Central memory CD4-positive, alpha-beta T cell (primary cell): ENCODE results near the gene KCNK13.
"Not testable (repeated sequence)": the region's sequence is repeated elsewhere in the genome, so short reads cannot be mapped to it uniquely, and the experiment has no call there.

ENCODE experiments used
- DNase-seq: peaks from one replicate; pipeline ENCODE4 v3.0.0; 2022
- total RNA-seq, 3 experiments: gene quantifications; one replicate each; lab custom pipeline; 2026; lab: John Stamatoyannopoulos, UW

The KCNK13 gene
- total RNA-seq: 0 to 0.04 (median 0) reads per million in 3 experiments

DNA sequence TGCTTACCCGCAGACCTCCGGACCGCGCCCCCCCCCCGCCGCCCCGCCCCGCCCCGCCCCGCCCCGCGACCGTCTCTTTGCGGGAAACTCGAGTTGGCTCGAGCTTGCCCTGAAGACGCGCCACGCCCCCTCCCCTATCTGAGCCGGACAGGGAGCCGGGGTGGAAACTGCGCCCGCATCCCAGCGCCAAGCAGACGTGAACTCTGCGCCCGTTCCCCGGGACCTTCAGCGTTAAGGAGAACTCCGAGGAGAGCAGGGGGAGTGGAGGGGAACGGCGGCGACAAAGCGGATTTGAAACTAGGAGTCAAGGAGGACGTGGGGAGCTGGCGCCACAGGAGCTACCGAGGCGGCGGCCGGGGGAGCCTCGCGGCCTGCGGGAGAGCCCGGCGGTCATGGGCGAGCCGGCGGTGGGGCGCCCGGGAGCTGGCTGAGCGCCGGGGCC, at the start of gene KCNK13:
Gene KCNK13, plus strand, starts transcription at position 310 of the 442 bp plus-strand sequence. CDS start 212 bp downstream, outside the sequence.
- no peak for DNase-seq

DNA sequence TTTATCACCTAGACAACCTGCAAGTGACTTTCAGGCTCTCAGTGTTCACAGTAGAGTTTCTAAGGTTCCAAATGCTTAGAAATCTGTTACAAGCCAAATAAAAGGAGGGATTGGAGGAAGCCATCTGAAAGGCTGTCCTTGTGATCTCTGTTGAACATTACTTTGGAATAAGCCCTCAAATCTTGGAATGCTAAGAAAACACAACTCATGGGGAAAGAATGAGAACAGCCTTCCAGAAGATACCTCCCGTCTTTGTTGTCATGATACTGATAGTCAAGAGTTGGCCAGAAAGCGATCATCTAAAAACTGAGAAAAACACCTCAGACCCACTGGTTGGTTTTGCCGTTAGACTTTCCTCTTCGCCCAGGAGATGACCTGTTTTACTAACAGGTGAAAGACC, 44.4 kb upstream of the KCNK13 start:
- no peak for DNase-seq

DNA sequence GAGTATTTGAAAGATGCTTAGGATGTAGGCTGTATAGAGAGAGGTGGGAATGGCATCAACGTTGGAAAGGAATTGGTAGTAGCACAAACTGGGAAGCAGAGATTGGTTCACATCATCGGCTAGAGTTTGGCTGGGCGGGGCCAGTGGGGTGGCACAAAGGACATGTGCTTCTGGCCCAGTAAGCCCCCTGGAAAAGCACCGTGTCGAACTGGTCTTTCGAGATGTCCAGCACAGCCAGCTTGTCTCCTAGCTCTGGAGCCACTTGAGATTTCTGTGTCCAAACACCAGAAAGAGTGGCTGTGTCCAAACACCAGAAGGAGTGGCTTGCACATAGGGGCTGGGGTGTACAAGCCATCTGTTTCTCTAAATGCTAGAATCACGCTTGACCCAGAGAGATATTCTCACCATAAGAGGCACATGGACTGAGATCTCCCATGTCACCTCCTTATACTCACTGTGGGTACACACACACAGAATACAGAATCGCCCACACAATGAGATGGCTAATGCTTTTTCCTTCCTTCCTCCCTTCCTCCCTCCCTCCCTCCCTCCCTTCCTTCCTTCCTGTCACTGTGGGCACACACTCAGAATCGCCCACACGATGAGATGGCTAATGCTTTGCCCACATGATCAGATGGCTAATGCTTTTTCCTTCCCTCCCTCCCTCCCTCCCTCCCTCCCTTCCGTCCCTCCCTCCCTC, 41.8 kb upstream of the KCNK13 start:
- DNase-seq: no peak

DNA sequence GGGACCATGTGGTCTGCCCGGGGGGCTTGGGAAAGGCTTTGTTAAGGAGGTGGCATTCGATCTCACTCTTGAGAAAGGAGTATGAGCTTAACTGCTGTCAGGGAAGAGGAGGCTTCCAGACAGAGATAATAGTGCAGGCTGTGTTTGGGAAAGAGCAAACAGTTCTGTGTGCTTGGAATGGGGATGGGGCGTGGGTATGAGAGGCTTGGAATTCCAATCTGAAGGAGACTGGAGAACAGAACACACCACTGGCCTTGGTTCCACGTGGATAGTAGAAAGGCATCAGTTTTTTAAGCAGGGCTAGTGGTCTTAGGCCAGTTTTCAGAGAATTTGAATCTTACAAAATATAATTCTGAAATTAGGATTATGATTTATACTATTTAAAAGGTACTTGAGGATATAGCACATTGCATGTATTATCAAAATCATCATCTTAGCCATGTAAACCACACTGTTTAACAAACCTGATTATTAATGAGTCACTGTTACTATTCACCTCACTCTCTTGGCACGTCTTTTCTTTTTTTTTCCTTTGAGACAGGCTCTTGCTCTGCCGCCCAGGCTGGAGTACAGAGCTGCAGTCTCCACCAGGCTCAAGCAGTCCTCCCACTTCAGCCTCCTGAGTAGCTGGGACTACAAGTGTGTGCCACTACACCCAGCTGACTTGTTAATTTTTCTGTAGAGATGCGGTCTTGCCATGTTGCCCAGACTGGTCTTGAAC, 38.5 kb upstream of the KCNK13 start:
- no peak for DNase-seq

DNA sequence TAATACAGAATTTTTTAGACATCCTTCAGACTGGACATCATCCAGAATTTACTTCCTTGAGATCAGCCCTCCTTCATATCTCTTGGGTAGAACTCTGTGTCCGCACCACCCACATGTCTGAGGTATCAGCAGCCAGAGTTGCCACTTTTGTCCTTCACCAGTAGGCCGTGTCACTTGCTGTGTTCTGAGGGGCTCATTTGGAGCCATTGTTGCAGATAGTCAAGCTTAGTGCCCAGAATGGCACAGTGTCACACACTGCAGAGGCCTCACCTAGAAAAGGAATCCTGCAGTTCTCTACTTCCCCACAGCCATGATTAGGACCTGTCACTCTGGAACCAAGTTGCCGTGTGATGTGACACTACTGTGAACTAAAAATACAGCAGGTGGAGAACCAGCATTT, 36.9 kb upstream of the KCNK13 start:
- DNase-seq: no peak

DNA sequence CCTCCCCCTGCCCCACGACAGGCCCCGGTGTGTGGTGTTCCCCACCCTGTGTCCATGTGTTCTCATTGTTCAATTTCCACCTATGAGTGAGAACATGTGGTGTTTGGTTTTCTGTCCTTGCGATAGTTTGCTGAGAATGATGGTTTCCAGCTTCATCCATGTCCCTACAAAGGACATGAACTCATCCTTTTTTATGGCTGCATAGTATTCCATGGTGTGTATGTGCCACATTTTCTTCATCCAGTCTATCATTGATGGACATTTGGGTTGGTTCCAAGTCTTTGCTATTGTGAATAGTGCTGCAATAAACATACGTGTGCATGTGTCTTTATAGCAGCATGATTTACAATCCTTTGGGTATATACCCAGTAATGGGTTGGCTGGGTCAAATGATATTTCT, 35.2 kb upstream of the KCNK13 start:
- not testable (repeated sequence) for DNase-seq

DNA sequence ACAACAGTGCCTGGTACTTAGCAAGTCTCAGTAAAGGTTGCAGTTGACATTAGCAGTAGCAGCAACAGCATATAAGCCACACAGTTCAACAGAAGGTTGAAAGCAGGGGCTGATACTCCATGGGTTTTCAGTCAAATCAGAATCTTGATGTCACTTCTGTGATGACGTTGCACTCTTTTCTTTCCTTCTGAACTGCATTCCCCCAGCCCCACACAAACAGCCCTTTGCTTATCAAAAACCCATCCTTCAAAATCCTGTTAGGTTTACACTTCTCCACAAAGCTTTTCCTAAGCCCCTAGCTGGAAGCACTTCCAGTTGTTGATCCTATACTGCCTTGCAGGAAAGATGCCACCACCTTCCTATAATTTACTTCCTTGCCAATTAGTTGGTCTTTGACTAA, 34.0 kb upstream of the KCNK13 start:
- DNase-seq: no peak

DNA sequence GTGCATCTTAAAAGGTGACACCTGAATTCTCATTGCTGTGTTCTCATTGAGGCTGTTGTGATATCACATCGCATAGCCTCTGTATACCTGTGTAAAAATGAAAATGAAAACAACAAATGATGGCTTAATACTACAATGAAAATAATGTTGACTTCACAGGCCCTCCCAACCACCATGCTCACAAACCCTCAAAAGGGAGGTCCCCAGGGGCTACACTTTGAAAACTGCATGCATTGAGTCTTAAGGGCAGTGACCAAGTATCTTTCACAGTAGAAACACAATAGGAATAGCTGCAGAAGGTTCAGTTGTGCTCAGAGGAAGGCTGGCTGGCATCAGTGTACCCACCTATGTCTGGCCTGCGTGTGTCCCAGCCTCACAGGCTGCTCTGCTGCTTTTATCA, 27.6 kb upstream of the KCNK13 start:
- DNase-seq: no peak

DNA sequence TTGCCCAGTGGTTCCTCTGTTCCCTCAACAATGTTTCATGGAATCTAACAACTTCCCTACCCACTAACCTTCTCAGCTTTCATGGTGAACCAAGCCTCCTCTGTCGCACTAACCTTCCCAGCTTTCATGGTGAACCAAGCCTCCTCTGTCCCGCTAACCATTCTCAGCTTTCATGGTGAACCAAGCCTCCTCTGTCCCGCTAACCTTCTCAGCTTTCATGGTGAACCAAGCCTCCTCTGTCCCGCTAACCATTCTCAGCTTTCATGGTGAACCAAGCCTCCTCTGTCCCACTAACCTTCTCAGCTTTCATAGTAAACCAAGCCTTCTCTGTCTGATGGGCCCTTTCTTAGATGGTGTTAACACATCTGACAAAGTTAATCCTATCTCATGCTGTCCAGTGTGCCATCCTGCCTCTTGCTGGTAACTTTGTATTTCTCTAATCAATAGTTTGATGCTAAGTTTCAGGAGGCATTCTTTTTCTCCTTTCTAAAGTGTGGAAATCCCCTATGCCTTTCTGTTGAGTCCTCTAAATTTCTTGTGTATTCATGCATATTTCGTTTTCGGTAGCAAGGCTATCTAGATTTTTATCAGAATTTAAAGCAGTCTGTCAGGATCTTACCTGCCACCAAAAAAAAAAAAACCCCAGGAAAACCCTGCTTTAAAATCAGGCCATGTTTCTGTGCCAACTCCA, 26.8 kb upstream of the KCNK13 start:
- DNase-seq: no peak

DNA sequence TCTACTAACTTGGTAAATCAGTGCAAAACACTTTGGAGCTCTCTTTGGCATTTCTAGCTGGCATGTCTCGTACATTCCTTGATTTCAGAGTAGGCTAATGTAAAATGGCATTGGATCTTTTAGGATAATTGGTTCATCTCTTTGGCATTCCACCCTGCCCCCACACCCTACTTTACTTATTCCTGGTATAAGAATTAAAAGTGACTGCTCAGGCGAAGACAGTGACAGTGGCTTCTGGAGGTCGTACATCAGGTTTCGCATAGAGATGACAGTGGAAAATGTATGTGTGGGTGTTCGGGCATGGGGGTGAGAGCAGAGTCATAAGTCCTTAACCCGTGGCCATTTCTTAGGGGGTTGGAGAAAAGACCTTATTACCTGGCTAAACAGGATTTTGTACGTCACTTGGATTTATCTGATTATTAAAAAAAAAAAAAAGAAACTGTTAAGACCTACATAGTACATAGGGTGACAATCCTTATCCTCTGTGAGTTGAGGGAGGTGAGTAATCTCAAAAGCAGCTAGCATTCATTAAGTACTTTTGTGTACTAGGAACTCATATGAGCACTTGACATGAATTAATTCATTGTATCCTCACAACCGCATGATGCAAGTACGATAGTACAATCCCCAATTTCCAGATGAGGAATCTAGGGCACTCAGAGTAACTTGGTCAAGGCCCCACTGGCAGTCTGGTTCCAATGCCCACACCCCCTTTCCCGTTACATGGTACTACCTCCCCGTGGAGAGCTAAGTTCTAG, 22.4 kb upstream of the KCNK13 start:
- no peak for DNase-seq

DNA sequence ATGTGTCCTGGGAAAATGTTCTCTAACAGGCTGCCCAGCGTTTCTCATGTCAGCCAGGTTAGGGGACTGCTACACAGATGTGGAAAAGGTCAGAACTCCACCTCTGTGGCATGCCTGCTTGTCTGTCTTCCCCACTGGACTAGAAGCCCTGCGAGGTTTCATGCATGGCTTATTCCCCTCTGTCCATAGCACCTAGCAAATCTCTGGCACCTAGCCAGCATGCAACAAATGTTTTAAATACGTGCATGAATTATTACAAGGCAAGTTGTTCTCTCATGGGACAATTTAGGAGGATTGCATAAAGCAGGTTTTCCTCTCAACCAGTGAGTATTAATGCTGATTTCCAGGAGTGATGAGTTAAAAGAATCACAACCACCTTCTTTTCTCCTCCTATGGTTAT, 21.4 kb upstream of the KCNK13 start:
- DNase-seq: no peak

DNA sequence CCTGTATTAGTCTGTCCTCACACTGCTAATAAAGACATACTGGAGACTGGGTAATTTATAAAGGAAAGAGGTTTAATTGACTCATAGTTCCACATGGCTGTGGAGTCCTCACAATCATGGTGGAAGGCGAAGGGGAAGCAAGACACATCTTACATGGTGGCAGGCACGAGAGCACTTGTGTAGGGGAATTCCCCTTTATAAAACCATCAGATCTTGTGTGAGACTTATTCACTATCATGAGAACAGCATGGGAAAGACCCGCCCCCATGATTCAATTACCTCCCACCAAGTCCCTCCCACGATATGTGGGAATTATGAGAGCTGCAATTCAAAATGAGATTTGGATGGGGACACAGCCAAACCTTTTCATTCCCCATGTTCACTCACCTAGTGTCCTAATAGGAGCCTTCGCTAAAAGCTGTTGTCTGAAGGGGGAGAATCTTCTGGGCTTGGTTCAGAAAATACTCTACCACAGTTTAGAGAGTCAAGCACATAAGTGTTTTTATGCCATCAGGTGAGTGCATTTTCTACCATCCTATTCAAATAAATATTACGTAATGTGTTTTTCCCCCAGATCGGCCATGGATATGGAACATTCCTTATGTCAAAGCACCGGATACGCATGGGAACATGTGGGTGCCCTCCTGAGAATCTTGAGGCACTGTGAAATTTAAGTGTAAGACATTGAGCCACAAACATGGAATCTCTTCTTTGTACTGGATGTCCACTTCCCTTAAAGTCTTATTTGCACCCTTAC, 19.1 kb upstream of the KCNK13 start:
- no peak for DNase-seq

DNA sequence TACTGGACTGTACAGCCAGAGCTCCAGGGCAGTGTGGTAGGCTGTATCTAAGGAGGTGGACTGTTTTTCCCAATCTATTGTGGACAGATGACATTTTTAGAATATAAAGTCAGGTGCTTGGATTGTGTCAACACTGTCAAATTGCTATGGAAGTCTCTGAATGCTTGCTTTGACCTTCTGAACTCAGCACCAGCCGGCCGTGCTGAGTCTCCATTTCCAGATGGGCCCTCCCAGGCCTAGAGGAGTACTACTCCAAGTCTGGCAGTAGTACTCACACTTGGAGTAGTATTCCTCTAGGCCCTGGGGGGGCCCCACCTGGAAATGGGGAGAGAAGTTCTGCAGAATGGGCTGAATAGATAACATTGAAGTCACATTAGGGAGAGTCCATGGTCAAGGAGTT, 16.2 kb upstream of the KCNK13 start:
- DNase-seq: no peak

DNA sequence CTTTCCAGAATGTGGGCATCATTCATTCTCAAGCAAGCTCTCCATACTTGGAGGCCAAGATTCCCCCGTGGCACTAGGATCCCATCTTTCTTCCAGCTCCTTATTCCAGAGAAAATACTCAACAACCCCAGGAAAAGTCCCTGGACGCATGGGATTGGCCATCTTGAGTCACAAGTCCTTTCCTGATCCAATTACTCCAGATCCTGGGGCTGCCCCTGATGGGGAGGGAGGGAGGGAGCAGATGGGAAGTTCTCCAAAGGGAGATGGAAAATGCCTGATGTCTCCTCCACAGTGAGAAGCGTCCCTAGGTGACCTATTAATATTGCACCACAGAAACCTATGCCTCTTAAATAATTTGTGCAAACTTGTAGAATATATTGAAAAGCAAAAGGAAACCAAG, 12.4 kb upstream of the KCNK13 start:
- DNase-seq: no peak

DNA sequence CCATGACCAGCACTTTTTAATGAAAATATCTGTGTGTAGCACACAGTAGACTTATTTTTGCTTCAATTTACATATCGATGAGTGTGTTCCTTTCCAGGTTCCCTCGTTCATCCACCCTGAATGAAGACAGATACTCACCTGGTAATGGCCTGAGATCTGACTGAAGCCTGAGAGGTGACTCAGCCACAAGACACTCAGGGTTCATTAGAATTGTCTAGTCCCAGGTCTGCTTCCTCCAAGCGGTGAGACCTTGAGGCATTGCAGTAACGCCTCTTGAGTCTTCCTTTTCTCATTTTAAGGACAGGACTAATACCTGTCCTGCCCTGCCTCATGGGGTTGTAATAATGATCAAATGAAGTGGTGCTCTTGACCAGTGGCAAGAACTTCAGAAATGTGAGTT, 11.5 kb upstream of the KCNK13 start:
- no peak for DNase-seq

DNA sequence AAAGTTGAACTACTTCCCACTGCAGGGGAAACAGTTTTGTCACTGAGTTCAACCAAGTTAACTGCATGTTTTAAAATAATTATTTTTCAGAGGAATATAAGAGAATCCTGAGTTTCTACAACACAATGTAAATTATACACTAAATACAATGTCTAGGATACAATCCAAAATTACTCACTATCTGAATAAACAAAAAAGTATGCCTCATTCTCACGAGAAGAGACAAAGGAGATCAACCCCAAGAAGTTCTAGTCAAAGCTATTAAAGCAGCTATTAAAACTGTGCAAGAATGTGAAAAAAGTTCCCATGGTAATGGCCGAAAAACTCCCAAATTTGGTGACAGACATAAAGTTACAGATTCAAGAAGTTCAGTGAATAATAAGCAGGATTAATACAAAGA, 8.8 kb upstream of the KCNK13 start:
- no peak for DNase-seq

DNA sequence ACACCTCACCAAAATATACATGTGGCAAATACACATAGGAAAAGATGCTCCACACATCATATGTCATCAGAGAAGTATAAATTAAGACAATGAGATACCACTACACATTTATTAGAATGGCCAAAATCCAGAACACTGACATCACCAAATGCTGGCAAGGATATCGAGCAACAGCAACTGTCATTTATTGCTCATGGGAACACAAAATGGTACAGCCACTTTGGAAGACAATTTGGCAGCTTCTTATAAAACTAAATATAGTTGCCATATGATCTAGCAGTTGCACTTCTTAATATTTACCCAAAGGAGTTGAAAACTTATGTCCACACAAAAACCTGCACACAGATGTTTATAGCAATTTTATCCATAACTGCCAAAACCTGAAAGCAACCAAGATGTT, 7.0 kb upstream of the KCNK13 start:
- no peak for DNase-seq

DNA sequence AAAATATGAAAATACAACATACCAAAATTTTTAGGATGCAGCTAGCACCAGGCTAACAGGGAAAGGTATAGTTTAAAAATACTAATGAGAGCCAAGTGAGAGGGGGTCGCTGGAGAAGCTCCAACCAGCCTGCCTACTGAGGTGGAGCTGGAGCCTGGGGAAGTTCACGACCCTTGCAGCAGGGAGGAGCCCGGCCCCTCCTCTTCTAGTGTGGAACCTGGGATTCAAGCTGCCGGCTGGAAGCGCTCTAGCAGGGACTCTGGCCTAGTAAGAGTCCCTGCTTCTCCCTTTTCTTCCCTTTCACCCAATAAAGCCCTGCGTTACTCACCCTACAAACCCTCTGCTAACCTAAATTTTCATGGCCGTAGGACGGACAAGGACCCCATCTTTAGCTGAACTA, 5.0 kb upstream of the KCNK13 start:
- no peak for DNase-seq

DNA sequence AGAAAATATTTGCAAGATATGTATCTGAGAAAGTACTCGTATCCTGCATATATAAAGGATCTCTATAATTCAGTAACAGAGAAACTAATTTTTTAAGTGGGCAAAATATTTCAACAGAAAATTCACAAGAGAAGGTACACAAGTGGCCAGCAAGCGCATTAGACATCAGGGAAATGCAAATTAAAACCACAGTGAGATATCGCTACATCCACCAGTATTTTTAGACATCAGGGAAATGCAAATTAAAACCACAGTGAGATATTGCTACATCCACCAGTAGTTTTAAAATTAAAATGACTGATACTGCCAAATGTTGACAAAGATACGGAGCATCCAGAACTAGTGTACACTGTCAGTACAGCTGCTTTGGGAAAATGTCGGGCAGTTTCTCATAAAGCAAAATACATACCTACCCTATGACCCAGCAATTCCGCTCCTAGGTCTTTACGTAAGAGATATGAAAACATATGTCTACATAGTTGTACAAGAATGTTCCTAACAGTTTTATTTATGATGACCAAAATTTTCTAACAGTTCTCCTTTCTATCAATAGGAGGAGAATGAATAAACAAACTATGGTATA, 2.8 kb upstream of the KCNK13 start:
- no peak for DNase-seq

DNA sequence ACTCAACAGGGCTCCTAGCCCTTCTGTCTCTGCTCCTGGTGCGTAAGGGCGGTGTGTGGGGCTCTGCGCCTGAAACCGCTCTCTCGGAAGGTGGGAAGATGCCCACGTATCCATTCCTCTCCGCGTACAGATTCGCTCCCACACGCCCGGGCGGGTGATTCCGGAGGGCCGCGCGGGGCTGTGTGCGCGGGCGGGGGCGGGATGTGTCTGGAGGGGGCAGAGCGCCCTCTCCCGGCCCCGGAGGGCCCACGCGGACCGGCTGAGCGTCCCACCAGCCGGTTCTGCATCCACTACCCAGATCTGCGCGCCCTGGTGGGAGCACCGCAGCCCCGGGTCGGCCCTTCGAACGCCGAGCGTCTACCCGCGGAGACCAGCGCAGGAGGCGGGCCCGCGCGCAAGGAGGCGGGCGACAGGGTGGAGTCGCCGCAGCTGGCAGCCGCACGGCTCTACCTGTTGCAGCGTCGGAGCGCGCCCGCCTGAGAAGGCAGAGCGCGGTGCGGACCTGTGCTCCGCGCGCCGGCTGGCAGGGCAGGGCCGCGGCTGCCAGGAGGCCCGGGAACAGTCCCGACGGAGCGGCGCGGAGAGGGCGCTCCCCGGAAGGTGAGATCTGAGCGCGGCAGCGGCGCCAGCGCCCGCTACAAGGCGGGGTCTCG, 1.4 kb upstream of the KCNK13 start:
- peak; percentile 3 for DNase-seq

DNA sequence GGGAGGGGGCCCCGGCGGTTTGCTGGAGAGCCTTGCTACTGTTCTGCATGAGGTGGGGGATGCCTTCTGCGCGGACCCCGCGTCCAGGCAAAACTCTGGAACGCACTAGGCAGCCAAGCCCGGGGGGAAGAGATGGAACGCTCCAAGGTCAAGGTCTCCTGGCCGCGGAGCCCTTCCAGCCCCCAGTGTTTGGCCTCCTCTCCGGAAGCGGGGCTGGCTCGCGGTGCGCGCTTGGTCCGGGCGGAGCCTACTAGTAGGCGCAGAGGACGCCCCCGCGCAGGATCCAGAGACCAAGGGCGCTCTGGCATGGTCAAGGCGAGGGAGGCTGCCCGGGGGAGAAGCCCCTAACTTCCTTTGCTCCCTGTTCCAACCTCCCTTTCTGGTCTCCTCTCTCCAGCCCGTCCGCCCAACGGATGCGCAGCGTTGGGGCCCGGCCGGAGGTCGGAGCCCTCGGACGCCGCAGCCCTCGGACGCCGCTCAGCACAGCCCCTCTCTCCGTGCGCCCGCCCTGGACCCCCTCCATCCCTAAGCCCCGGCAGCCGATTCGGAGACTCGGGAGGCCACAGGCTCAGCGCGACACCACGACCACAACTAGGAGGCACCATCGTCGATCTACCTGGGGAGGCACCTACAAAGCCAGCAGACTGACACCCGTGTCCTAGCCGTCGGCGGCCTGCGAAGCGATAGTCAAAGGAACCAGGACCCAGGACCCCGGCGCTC, 669 bp upstream of the KCNK13 start:
- no peak for DNase-seq
